HG03354 (cell line): ENCODE data around the gene MDC1.
"Not testable (repeated sequence)": the region's sequence is repeated elsewhere in the genome, so short reads cannot be mapped to it uniquely, and the experiment has no call there.

ENCODE experiments used
- ATAC-seq: cut with Tn5 transposase; IDR thresholded peaks from one replicate; pipeline ENCODE4 v1.9.1; 2021; ENCODE audit warnings: mild to moderate bottlenecking; ENCODE audit not compliant: unreplicated experiment, poor library complexity, severe bottlenecking

The MDC1 gene

GRCh38 chr6:30657922-30658321 lies 59.2 kb downstream of the MDC1 start:
- not testable (repeated sequence) for ATAC-seq

GRCh38 chr6:30657454-30657853 lies 59.6 kb downstream of the MDC1 start:
- ATAC-seq = no peak

GRCh38 chr6:30656513-30656912 lies 60.6 kb downstream of the MDC1 start:
- no peak for ATAC-seq

GRCh38 chr6:30655743-30656094 lies 61.4 kb downstream of the MDC1 start:
- ATAC-seq = no peak

GRCh38 chr6:30654798-30655742 lies 62.0 kb downstream of the MDC1 start:
- ATAC-seq = no peak

- ATAC-seq = no peak
Measured at GRCh38 chr6:30651143-30651542, 65.9 kb downstream of the MDC1 start.
